KG1 (cell line): ENCODE results near the gene TRIM56.
"Not testable (repeated sequence)": the region's sequence is repeated elsewhere in the genome, so short reads cannot be mapped to it uniquely, and the experiment has no call there.

Experiments used
- DNase-seq: peaks from one replicate; lab custom pipeline; 2025; lab: John Stamatoyannopoulos, UW

The TRIM56 gene

DNA sequence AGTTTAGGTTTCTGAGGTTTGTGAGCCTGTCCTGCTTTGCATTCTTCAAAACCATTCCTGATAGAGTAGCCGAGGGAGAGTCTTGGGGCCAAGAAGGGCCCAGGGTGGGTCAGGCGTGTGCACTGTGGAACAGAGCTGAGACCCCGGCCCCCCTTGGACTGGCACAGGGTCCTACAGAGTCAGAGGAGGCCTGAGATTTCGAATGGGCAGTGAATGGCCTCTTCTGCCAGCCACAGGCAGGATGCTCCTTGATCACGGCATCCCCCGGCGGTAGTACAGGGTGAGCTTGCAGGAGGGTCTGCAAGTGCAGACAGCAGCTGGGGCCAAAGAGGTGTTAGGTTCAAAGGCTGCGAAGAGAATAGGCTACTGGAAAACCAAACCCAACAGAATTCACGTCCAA lies 4.6 kb downstream of the TRIM56 start:
- DNase-seq, result no peak

DNA sequence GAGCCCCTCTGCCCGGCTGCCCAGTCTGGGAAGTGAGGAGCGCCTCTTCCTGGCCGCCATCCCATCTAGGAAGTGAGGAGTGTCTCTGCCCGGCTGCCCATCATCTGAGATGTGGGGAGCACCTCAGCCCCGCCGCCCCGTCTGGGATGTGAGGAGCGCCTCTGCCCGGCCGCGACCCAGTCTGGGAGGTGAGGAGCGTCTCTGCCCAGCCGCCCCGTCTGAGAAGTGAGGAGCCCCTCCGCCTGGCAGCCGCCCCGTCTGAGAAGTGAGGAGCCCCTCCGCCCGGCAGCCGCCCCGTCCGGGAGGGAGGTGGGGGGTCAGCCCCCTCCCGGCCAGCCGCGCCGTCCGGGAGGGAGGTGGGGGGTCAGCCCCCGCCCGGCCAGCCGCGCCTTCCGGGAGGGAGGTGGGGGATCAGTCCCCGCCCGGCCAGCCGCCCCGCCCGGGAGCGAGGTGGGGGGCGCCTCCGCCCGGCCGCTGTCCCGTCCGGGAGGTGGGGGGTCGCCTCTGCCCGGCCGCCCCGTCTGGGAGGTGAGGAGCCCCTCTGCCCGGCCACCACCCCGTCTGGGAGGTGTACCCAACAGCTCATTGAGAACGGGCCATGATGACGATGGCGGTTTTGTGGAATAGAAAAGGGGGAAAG lies 7.1 kb downstream of the TRIM56 start:
- DNase-seq, result not testable (repeated sequence)

DNA sequence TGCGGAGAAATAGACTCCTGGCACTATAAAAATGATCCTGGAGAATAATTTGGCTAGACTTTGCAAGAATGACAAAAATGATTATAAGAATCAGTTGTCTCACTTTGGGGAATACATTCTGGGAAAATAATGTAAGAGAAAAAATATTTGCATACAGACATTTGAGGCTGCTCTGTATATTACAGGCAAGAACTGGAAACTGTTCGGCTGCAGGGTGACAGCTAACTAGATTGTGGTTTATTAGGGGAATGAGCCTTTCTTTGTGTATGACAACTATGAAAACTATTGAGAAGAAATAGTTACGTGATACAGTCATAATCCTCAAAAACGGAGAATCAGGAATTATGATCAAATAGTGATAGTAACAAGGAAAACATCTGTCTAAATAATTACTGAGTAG lies 8.6 kb downstream of the TRIM56 start:
- DNase-seq, result no peak

DNA sequence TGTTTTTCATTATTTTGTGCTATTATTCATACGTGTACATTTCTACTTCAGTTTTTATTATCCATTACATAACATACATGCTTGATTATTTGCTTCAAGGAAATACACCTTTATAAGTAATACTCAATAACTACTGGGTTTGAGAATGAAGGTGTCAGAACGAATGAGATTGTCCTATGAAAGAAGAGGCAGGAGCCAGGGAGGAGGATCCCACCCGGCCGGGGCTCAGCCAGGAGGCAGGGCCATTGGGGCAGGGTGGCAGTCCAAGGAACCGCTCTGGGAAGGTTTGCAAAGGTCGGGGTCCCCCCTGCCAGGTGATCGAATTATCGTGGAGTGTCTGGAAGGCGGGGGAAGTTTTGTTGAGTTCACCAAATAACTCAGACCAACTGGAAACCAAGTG lies 9.1 kb downstream of the TRIM56 start:
- no peak for DNase-seq

DNA sequence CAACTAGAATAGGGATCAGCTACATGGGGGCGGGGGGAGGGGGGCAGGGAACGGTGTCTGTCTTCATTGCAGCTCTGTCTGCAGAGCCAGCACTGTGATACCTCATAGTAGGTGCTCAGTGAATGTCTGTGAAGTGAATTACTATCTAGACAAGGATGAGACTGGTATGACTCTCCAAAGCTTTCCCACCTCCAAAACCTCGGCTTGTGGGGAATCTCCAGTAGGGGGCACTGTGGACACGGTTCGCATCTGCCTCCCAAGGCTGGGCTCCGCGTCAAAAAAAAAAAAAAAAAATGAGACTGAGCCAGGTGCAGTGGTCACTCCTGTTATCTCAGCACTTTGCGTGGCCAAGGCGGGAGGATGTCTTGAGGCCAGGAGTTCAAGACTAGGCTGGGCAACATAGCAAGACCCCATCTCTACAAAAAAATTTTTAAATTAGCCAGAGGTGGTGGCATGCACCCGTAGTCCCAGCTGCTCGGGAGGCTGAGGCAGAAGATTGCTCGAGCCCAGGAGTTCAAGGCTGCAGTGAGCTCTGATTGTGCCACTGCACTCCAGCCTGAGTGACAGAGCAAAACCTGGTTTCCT lies 9.6 kb downstream of the TRIM56 start:
- DNase-seq, result no peak

DNA sequence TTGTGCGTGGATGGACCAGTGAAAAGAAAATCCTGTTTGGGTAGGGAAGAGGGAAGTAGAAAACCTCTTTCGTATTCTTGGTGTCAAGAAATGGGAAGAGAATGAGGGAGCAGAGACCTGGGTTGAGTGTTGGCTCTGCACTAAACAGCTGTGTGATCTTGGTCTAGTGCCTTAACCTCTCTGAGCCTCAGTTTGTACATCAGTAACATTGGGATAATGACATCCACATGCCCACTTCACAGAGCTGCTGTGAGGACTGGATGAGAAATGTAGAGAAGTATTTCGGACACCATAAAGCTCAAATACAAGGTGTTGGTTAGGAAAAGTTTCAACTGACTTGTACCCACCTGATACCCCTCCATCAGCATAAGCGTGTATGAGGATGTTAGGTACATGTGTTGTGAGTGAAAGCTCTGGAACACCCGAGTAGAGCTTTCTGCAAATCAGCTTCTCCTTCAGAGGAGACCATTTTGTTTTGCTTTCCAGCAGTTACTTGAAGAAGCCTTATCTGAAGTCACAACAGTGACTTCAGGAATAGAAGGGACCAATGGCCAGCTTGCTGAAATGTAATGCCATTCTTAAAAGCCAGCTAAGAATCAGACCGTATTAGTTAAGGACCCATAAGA lies 11.2 kb downstream of the TRIM56 start:
- DNase-seq, result no peak

DNA sequence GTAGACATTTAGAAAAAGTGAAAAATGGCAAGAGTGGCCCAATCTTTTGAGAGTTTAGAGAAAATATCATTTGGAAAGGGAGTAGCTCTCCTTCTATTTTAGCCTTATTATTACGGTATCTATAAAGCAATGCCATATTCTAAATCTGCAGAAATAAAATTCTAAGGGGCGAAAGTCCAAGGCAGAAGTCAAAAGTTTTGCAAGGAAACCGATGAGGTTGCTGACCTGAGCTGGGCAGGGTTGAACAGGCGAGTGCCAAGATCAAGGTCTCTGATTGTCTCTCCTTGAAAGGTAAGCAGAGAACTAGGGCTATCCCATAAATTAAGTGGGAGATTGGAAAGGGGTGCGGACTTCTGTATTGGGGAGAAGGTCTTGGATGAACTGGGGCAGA lies 11.7 kb downstream of the TRIM56 start:
- DNase-seq, result no peak

DNA sequence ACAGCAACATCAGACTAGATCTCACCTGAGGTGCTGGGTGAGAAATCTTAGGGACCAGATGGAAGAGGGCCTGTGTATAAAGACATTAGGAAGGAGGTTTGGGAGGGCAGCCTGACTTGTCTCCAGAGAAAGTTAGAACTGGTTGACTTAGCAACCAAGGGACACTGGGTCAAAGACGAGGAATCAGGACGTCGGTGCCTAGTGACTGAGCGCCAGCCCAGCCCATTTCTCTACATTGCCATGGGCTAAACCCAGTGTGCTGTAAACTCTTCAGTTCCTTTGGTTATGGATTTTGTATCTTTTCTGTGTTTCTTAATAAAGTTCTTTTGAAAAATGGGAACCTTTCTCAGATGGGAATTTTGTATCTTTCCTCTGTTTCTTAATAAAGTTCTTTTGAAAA lies 12.3 kb downstream of the TRIM56 start:
- no peak for DNase-seq

DNA sequence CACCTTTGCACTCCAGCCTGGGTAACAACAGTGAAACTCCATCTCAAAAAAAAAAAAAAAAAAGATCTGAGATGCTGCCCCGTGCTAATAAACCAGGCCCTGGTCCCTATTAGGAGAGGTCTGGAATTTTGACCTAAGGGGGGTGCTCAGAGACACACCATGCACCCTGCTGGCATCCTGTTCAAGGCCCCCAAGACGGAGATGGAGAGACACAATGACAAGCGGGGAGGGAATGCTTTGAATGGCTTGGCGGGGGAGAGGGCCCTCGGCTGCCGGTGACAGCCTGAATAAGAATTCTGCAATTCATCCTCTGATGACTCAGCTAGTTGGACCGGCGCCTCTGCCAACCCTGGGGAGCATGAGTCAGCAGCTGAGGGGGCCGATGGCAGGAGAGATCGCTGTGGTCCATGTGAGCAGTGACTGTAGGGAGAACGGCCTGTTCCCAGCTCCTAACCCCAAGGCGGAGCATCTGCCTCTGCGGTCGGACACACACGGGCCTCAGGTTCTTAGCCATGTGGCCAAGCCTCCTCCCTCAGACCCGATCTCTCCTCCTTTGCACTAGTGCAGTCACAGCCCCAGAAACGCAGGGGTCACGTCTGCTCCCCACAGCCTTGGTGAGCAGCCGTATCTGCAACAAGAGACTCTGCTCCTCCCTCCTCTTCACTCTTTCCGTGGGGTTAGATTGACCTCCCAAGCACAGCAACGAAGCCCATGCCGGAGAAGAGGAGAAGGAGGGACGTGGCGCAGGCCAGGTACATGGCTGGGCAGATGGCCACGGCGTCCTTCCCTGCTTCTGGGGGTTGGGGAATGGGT lies 14.9 kb downstream of the TRIM56 start:
- no peak for DNase-seq

DNA sequence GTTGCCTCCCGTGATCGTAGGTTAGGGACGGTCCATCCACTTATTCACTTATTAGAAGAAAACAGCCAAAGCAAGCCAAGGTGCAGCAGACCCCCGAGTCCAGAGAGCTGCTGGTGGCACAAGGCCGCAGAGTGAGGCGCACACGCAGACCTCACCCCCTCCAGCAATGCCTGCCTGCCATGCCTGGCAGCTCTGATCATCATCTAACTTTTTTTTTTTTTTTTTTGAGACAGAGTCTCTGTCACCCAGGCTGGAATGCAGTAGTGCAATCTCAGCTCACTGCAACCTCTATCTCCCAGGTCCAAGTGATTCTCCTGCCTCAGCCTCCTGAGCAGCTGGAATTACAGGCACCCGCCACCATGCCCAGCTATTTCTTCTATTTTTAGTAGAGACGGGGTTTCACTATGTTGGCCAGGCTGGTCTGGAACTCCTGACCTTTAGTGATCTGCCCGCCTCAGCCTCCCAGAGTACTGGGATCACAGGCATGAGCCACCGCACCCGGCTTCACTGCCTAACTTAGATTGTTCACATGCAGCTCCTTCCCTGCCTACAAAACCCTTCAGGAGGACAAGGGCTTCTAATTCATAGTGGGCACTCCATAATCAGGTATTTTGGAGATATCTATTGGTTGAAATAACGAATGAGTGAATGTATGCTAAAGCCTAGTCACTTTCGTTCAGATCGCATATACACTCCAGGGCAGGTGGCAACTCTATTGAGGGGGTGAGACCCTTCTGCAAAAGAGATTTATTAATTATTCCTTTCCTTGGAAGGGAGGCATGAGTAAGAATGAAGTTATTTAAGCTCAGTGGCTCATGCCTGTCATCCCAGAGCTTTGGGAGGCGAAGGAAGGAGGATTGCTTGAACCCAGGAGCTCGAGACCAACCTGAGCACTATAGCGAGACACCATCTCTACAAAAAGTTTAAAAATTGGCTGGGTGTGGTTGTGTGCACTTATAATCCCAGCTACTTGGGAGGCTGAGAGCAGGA lies 15.9 kb downstream of the TRIM56 start:
- no peak for DNase-seq

DNA sequence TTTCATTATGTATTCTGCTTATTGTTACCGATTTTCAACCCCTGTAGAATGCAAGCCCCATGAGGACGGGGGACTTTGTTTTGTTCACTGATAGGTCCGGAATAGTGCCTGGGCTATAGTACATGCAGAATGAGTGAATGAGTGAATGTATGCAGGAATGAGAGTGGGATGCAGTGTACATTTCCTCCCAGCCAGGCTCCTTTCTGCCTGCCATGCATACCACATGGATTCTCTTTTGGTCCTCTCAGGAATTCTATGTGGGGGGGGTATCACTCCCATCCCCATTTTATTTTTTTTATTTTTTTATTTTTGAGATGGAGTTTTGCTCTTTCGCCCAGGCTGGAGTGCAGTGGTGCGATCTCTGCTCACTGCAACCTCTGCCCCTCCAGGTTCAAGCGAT lies 16.7 kb downstream of the TRIM56 start:
- DNase-seq, result no peak

DNA sequence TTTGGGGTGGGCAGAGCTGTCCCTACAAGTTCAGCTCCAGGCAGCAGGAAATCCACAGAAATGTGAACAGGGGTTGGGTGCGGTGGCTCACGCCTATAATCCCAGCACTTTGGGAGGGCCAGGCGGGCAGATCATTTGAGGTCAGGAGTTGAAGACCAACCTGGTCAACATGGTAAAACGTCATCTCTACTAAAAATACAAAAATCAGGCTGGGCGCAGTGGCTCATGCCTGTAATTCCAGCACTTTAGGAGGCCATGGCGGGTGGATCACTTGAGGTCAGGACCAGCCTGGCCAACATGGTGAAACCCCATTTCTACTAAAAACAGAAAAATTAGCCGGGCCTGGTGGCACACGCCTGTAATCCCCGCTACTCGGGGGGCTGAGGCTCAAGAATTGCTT lies 18.4 kb downstream of the TRIM56 start:
- not testable (repeated sequence) for DNase-seq

DNA sequence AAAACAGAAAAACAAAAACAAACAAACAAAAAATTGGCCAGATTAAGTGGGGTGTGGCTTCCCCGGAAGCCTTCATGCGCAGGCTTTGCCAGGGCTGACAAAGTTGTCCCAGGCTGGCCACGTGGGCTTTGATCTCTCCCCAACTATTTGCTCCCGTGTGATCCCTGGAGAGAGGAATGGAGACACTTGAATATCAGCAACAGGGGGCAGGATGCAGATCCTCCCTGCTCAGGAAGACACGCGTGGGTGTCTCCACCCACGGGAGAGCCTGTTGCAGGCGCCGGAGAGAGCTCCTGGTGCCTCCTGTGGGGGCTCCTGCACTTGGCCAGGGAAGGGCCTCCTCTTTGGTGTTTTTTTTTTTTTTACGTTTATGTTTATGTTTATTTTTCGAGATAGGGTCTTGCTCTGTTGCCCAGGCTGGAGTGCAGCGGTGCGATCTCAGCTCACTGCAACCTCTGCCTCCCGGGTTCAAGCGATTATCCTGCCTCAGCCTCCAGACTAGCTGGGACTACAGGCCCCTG lies 19.0 kb downstream of the TRIM56 start:
- no peak for DNase-seq

DNA sequence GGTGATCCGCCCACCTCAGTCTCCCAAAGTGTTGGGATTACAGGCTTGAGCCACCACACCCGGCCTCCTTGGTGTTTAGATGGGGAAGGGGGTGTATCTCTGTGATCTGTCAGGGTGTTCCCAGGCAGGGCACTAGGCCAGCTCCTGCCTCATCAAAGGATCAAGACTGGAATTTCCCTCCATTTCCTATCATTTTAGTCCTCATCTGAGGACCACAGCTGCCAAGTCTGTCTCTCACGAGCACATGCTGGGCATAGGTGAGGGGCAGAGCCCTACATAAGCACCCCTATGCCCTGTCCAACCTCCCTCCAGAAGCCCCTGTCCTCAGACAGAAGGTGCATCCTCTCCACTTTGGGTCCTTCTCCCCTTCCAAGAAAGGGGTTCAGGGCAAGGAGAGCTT lies 19.5 kb downstream of the TRIM56 start:
- no peak for DNase-seq

DNA sequence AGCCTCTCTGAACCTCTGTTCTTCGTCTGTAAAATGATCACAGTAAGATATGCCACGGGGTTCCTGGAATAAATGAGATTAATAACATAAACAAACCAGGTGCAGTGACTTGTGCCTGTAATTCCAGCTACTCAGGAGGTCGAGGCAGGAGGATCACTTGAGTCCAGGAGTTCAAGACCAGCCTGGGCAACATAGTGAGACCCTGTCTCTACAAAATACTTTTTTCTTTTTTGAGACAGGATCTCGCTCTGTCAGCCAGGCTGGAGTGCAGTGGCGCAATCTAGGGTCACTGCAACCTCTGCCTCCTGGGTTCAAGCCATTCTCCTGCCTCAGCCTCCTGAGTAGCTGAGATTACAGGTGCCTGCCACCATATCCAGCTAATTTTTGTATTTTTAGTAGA lies 20.0 kb downstream of the TRIM56 start:
- not testable (repeated sequence) for DNase-seq

DNA sequence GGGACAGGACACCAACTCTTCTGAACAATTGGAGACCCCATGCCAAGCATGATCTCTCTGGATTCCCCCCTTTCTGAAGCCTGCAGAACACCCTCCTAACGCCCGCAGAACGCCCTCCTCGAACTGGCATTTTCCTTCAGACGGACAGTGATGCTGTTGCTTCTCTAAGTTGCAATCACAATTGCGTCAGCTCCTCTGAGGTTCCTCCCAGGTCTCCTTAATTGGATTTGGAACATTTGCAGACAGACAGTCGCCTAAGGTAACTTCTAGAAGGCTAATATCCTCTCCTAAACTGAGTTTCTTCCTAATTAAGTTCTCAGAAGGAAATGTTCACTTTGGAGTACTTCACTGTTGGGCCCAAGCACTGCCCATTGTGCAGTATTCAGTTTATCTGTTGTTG lies 21.1 kb downstream of the TRIM56 start:
- no peak for DNase-seq

DNA sequence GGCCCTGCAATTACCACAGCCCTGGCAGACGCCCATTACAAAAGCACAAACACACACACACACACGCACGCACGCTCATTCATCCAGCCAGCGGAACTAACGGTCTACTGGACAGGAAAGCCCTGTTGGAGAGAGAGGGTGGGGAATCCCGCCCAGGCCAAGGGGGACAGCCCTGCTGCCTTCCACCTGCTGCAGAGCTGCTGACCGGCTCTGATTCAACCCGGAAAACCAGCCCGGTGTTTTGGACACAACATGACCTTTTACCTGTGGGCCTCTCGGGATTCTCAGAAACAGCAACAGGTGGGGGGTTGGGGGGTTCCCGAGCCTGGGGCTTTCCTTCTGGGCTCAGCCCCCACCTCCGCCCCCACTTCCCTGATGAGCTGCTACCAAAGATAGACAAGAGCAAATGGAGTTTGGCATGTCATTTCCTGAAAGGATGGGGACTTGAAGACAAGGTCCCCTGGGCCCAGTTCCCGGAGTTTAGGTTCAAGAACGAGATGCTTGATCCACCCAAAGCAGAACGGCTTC lies 23.1 kb downstream of the TRIM56 start:
- no peak for DNase-seq

DNA sequence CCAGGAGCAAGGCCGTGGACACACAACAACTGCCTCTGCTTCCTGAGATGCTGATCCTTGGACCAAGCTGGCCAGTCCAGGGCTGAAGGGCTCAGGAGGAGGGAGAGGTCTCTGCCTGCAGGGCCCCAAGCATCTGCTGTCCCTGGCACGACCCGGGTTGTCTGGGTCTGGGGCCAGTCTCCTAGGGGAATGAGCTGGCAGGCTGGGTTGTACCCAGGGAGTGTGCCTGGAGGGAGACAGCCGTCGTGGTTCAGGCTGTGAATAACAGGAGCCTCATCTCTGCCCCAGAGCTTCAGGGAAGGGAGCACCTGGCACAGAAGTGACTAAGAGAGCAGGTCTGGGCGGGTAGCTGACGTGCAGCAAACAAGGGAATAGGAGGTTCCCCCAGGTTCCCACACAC lies 23.7 kb downstream of the TRIM56 start:
- no peak for DNase-seq

DNA sequence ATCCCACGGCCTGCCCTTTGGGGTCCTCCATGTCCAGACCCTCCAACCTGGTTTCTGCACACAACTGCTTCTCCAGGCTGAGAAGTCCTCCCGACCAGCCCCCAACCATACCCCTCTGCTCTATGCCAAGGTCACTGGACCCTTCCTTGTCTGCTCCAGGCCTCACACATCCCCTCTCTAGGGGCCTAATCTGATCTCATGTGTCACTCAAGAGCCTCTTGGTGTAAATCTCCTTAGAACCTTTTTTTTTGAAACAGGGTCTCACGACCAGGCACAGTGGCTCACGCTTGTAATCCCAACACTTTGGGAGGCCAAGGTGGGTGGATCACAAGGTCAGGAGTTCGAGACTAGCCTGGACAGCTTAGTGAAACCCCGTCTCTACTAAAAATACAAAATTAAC lies 24.1 kb downstream of the TRIM56 start:
- no peak for DNase-seq

DNA sequence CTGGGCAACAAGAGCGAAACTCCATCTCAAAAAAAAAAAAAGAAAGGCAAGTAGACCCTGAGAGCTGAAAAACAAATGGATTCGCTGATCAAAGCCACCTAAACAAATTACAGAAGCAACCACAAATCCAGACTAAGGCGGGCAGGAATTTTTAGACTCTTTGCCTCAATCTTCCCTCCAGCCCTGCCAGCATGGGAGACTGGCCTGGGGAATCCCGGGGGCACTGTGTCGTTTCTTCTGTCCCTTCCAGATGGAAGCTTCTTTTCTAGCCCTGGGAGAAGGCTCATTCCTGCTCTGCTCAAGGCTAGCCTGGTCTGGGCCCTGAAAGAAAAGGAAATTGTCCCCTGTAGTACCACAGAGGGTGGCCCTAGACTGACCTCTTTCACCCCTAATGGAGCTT lies 26.0 kb downstream of the TRIM56 start:
- no peak for DNase-seq

DNA sequence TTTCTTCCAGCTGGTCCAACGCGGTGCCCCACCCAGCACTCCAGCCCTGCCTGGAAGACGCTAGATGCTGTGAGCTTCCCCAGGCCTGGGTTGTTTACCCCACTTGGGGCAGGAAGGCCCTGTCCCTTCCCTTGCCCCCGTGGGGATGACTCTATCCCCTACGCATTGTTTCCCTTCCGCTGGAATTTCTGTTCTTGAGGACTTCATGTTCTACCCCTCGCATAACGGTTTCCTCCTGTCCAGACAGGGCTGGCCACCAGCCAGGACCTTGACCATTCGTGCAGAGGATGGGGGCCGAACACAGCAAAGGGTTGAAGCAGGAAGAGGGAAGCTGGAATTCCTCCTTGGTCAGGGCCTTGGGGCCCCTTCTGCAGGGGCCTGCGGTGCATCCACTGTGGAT lies 27.0 kb downstream of the TRIM56 start:
- no peak for DNase-seq
